Astrocyte (in vitro differentiated cells and primary cell): Measurements from ENCODE around the gene MSI1.

Experiments used
- CTCF ChIP-seq: IDR thresholded peaks from 2 replicates; pipeline ENCODE4 v1.5.1; 2011; ENCODE audit warnings: low read depth, mild to moderate bottlenecking, inconsistent platforms, low read length, moderate library complexity; ENCODE audit not compliant: insufficient read depth
- EZH2 ChIP-seq: IDR thresholded peaks from 2 replicates; pipeline ENCODE4 v1.6.1; 2012; ENCODE audit warnings: mild to moderate bottlenecking, low read length, inconsistent platforms; ENCODE audit not compliant: insufficient read depth

GRCh38 chr12:120394483-120395367 lies 25.8 kb upstream of the MSI1 start:
- TF ChIP-seq CTCF: no peak
- no peak for TF ChIP-seq EZH2
